ENCODE measurements around the gene CGA. TPM values are rescaled to one million over a fixed set of nuclear protein-coding genes. Genes with fewer than 3 reads are reported as not detected.

Gene CGA
- total RNA-seq, 1 donor from 2014 or later, result not detected

DNA sequence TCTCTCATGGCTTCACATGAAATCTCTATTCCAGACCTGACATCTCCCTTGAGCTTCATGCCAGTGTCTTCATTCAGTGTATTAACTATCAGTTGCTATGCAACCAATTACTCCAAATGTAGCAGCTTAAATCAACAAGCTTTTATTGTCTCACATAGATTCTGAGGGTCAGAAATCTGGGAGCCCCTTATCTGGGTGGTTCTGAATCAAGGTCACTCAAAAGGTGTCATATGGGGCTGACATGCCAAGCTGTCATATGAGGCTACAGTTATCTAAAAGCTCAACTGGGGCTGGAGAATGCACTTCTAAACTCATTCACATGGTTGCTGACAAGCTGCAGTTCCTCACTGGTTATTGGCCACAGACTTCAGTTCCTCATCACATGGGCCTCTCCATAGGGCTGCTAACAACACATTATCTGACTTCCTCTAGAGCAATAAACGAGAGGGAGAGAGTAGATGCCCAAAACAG, 7.3 kb upstream of the CGA start:
- no peak for DNase-seq
- Mint-ChIP-seq H3K27ac (no peak overlapping the region), H3K36me3 (ENCODE audit: low read depth) (no peaks in the 10 kb centered on the region), H3K4me3 (no peak overlapping the region), H3K4me1 (peaks cover 18% of the 10 kb centered on the region), H3K9me3 (no peaks in the 10 kb centered on the region), H3K27me3 (no peaks in the 10 kb centered on the region)
- TF ChIP-seq, protein P1, sequence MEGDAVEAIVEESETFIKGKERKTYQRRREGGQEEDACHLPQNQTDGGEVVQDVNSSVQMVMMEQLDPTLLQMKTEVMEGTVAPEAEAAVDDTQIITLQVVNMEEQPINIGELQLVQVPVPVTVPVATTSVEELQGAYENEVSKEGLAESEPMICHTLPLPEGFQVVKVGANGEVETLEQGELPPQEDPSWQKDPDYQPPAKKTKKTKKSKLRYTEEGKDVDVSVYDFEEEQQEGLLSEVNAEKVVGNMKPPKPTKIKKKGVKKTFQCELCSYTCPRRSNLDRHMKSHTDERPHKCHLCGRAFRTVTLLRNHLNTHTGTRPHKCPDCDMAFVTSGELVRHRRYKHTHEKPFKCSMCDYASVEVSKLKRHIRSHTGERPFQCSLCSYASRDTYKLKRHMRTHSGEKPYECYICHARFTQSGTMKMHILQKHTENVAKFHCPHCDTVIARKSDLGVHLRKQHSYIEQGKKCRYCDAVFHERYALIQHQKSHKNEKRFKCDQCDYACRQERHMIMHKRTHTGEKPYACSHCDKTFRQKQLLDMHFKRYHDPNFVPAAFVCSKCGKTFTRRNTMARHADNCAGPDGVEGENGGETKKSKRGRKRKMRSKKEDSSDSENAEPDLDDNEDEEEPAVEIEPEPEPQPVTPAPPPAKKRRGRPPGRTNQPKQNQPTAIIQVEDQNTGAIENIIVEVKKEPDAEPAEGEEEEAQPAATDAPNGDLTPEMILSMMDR (IDR thresholded peaks at IDR 0.05), result no peak
- ChIA-PET POLR2A (no interaction called here), CTCF (no interaction called here)
- peak; percentile 47 for ATAC-seq (ENCODE audit: low read depth)
- intact Hi-C loops (cut with micrococcal nuclease), result no loop called here

DNA sequence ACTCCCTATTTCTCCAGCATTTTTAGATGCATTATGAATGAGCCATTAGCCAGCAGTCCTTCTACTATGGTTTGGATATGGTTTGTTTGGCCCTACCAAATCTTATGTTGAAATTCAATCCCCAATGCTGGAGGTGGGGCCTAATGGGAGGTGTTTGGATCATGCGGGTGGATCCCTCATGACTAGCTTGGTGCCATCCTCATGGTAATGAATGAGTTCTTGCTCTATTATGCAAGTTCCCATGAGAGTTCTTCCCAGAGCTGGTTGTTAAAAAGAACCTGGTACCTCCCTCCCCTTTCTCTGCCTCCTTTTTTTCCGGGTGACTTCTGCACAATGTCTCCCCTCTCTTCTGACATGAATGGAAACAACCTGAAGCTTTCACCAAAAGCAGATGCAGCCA, 6.2 kb upstream of the CGA start:
- intact Hi-C loops (cut with micrococcal nuclease), result no loop called here
- H3K4me3 Mint-ChIP-seq, result no peak overlapping the region
- TF ChIP-seq, protein P1 (IDR thresholded peaks at IDR 0.05), result no peak
- H3K36me3 Mint-ChIP-seq (ENCODE audit: low read depth), result no peaks in the 10 kb centered on the region
- no peak overlapping the region for H3K27ac Mint-ChIP-seq
- ChIA-PET CTCF (interaction anchor here (2.3 kb wide), 1 partner anchor 22 kb away, joined by 9 read pairs; no protein-coding TSS in a partner anchor), POLR2A (no interaction called here)
- H3K9me3 Mint-ChIP-seq, result no peaks in the 10 kb centered on the region
- DNase-seq (no peak), ATAC-seq (ENCODE audit: low read depth) (no peak)
- H3K4me1 Mint-ChIP-seq, result peaks cover 18% of the 10 kb centered on the region
- H3K27me3 Mint-ChIP-seq, result peaks cover 2% of the 10 kb centered on the region

DNA sequence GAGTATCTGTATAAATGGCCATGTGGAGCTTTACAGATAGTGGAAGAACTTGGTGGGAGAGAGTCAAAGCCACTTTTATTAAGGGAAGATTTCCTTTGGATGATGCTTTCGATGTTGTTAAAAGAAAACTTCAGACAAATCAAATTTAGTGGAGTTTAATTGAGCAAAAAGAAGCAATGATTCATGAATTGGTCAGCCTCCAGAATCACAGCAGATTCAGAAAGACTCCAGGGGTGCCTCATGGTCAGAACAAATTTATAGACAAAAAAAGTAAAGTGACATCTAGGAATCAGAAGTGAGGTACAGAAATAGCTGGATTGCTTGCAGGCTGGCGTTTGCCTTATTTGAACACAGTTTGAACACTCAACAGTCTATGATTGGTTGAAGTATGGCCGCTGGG, 5.3 kb upstream of the CGA start:
- no peaks in the 10 kb centered on the region for H3K9me3 Mint-ChIP-seq
- CTCF ChIA-PET, result interaction anchor here (2.3 kb wide), 1 partner anchor 21 kb away, joined by 9 read pairs; no protein-coding TSS in a partner anchor

DNA sequence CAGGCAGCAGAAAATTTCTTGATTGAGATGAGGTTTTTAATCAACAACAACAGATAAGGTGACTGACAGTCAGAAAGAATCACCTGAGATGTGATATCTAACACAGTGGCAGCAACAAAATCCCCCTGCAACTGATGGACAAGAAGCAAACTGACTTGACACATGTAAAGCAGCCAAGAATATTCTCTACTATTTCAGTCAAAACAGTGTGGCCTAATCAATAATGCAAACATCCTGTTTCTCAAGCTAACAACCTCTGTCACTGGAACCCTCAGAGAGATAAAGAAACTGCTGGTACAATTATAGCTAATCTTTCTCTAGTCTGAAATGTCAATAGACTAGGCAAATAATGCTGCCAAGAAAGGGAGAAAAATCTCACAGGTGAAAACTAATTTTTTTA, 4.6 kb upstream of the CGA start:
- Mint-ChIP-seq H3K27me3 (peaks cover 2% of the 10 kb centered on the region), H3K4me3 (no peak overlapping the region), H3K4me1 (peaks cover 18% of the 10 kb centered on the region), H3K36me3 (ENCODE audit: low read depth) (no peaks in the 10 kb centered on the region), H3K9me3 (no peaks in the 10 kb centered on the region), H3K27ac (no peak overlapping the region)
- ATAC-seq (ENCODE audit: low read depth) (no peak), DNase-seq (no peak)
- ChIA-PET CTCF (interaction anchor here (2.3 kb wide), 1 partner anchor 20 kb away, joined by 9 read pairs; no protein-coding TSS in a partner anchor), POLR2A (no interaction called here)
- intact Hi-C loops (cut with micrococcal nuclease), result no loop called here
- TF ChIP-seq, protein P1 (IDR thresholded peaks at IDR 0.05), result no peak

More for the DNA sequence above, 5.3 kb upstream of the CGA start:
- POLR2A ChIA-PET, result no interaction called here
- TF ChIP-seq, protein P1 (IDR thresholded peaks at IDR 0.05), result no peak
- Mint-ChIP-seq H3K27ac (no peak overlapping the region), H3K4me3 (no peak overlapping the region), H3K4me1 (peaks cover 18% of the 10 kb centered on the region), H3K27me3 (peaks cover 2% of the 10 kb centered on the region), H3K36me3 (ENCODE audit: low read depth) (no peaks in the 10 kb centered on the region)
- ATAC-seq (ENCODE audit: low read depth) (no peak), DNase-seq (no peak)
- intact Hi-C loops (cut with micrococcal nuclease), result no loop called here

DNA sequence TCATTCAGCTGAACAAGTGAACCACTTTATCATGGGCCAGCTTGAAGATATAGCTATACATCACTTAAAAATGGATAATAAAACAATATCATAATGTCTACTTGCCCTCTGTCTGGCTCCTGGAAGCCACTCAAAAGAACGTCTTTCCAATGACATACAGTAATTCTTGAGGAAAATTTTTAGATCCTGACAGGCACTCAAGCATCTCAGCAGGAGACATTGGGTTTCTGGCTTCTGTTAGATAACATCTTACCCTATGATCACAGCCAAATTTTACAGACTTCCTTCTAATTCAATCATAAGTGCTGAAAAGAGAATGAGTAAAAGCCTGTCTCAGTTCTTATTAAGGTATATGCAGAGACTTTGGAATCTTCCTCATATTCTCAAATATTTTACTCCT, 330 bp downstream of the CGA start:
- H3K4me1 Mint-ChIP-seq, result peaks cover 8% of the 10 kb centered on the region
- DNase-seq (no peak), ATAC-seq (ENCODE audit: low read depth) (no peak)
- no peaks in the 10 kb centered on the region for H3K9me3 Mint-ChIP-seq
- TF ChIP-seq, protein P1 (IDR thresholded peaks at IDR 0.05), result no peak
- intact Hi-C loops (cut with micrococcal nuclease), result no loop called here
- CTCF ChIA-PET, result interaction anchor here (2.2 kb wide), 1 partner anchor 16 kb away, joined by 6 read pairs; no protein-coding TSS in a partner anchor
- H3K4me3 Mint-ChIP-seq, result no peak overlapping the region
- no peak overlapping the region for H3K27ac Mint-ChIP-seq
- H3K27me3 Mint-ChIP-seq, result peaks cover 2% of the 10 kb centered on the region
- H3K36me3 Mint-ChIP-seq (ENCODE audit: low read depth), result no peaks in the 10 kb centered on the region
- POLR2A ChIA-PET, result no interaction called here
